GM12873 (cell line): ENCODE measurements around the gene PPP1R10.

Experiments used
- TF ChIP-seq, protein P1 (sequence below): IDR thresholded peaks from 2 replicates; pipeline ENCODE4 v1.5.1; 2012; ENCODE audit warnings: low read depth, mild to moderate bottlenecking, moderate library complexity, low read length, control low read depth; ENCODE audit not compliant: insufficient read depth; ENCODE audit errors: missing control alignments

The PPP1R10 gene

DNA sequence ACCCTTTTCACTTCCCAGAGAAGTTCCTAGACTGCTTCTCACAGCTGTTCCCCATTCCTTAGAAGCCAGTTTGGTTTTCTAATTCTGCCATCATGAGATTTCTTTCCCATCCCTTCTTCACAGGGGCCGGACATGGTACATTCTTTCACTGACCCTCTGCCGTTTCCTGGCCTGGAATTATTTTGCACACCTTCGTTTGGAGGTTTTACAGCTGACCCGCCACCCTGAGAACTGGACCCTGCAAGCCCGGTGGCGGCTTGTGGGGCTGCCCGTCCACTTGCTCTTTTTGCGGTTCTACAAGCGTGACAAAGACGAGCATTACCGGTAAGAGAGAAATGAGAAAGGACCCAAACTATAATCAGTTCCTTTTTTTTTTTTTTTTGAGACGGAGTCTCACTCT is 34.1 kb upstream of the PPP1R10 start:
- TF ChIP-seq, protein P1, sequence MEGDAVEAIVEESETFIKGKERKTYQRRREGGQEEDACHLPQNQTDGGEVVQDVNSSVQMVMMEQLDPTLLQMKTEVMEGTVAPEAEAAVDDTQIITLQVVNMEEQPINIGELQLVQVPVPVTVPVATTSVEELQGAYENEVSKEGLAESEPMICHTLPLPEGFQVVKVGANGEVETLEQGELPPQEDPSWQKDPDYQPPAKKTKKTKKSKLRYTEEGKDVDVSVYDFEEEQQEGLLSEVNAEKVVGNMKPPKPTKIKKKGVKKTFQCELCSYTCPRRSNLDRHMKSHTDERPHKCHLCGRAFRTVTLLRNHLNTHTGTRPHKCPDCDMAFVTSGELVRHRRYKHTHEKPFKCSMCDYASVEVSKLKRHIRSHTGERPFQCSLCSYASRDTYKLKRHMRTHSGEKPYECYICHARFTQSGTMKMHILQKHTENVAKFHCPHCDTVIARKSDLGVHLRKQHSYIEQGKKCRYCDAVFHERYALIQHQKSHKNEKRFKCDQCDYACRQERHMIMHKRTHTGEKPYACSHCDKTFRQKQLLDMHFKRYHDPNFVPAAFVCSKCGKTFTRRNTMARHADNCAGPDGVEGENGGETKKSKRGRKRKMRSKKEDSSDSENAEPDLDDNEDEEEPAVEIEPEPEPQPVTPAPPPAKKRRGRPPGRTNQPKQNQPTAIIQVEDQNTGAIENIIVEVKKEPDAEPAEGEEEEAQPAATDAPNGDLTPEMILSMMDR: no peak

DNA sequence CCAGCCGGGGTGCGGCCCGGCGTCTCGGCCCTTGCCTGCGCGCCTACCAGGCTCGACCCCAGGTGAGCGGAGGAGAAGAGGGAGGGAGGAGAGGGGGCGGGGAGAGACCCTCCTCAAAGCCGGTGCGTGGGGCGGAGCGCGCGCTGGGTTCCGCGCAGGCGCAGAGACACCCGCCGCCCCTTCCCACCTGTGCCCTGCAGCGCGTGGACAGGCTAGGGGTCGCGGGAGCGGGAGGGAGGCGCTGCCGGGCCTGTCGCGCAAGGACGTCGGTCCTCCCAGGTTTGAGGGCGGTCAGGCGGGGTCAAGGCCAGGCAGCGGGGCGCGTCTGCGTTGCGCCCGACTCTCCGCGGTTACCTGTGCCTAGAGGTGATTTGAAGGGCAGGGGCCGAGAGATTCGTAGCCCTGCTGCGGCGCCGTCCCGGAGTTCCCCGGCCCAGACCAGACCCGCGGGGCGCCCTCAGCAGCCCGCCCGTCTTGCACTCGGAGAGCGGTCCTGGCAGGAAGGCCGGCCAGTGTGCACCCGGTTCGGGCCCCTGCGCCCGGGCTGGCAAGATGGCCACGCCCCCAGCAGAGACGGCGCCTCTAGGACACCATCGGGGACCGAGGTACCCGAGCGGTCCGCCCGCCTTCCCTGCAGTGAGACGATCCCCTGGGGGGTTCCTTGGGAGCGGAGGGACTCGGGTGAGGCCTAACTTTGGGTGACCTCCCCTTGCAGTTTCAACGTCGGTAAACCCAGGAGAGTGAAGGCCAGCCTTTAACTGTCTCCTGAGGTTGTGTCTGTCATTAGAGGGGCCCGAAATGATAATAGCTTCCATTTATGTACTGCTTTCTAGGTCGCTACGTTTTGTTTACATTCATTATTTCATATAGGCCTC is 30.4 kb upstream of the PPP1R10 start:
- TF ChIP-seq, protein P1: no peak

DNA sequence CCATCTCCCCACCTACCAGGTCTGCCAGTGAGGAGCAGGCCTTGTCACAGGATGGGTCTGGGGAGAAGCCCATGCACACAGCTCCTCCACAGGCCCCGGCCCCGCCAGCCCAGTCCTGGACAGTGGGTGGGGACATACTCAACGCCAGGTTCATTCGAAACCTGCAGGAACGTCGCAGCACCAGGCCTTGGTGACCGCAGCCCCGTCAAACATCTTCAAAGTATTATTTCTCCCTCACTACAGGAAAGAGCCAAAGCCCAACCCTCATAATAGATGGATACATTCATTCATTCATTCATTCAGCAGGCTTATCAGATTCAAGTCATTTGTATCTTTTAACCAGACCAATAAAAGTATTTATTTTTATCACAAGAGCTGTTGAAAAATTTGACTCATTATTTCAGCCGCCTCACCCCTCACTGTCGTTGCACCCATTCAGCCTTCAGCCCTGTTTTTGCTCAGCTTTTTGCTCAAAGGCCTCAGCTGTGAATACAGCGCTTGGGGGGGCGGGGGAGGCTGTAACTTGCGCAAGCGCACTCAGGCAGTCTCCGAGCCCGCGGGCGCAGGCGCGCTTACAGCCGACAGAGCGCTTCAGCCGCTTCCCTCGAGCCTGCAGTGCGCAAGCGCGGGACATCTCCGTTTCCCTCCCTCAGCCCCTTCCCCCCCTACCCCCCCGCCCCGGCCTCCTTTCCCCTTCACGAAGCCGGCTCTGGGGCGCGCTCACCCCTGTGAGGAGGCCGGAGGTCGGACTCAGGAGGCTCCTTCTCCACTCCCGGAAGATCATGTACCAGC is 29.6 kb upstream of the PPP1R10 start, which contains the start of gene C6orf136:
Gene C6orf136 (plus strand): TSS at position 684 of the 792 bp plus-strand sequence. CDS start 99 bp downstream, at position 783.
- TF ChIP-seq, protein P1: no peak

DNA sequence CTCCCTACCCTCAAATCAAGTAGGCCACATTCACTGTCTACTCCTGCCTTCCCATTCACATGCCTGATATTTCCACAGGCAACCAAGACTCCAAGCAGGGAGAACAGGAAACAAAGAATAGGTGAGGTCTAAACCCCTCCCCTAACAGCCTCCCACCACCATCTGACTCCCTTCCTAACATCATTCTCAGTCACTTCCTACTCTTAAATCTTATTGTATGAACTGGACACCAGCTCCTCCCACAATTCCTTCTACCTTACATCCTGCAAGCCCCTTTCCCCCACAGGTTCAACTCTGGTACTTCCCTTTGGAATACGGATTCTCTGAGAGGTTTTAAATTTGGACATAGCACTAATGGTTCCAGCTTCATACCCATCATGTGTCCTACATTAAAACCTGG is 28.9 kb upstream of the PPP1R10 start:
- TF ChIP-seq, protein P1: no peak

DNA sequence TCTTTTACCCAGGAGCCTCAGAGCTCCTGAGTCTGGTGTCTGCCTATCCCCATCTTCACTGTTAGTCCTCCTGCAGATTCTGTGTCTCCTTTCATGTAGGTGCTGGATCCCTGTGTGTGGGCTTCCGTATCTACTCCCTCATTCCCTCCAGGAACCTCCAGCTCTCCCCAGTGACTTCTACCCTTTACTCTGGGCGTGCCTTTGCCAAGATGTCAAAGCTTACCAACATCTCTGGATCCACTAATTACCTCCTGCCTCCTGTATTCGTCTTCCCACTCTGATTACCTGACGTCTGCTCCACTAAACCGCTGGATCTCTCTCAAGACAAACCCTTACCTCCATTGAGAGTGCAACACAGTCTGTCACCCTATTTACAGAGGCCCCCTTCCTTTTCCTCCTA is 27.7 kb upstream of the PPP1R10 start:
- TF ChIP-seq, protein P1: no peak

DNA sequence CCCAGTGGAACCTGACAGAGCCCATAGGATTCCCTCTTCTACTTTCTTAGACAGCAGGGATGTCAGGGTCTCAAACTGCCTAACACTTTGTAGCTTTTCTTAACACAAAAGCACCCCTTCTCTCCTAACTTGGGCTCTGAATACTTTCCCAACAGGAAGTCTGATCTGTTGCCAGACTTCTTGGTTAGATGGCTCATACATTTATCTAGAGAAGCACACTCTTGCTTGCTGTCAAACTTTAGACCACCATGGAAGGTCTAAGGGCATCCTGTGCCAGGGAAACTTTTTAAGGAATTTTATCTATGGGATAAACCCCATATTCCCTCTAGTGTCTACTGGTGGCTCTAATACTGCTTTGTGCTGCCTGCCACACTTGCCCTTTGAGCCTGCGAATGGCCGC is 26.6 kb upstream of the PPP1R10 start:
- TF ChIP-seq, protein P1: no peak

DNA sequence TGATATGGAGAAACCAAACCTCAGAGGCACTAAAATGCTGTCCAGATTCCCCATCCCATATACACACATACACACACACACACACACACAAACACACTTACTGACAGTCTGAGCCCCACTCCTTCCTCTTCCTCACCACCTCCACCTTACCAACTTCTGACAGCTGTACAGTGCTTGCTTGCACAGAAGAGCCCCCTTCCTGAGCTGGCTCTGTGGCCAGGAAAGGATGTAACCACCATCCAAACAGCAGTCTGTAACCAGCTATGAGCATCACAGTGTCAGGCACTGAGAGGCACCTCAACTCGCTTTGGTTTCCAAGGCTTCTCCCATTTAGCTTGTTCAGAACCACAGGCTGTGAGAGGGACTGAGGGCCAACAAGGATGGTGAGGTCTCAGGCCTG is 24.0 kb upstream of the PPP1R10 start:
- TF ChIP-seq, protein P1: no peak
